GM21723 (cell line): ENCODE data around the gene GNPTAB.
"Not testable (repeated sequence)": the region's sequence is repeated elsewhere in the genome, so short reads cannot be mapped to it uniquely, and the experiment has no call there.

Experiments used
- ATAC-seq: cut with Tn5 transposase; IDR thresholded peaks from one replicate; pipeline ENCODE4 v1.9.1; 2021; ENCODE audit warnings: mild to moderate bottlenecking, moderate library complexity; ENCODE audit not compliant: unreplicated experiment

Gene GNPTAB

GRCh38 chr12:101830367-101831325 is at the start of gene GNPTAB:
Gene GNPTAB (minus strand): TSS chr12:101830959. CDS start chr12:101830675, 284 bp downstream.
- peak; percentile 95 for ATAC-seq

GRCh38 chr12:101878243-101878821 is 47.6 kb upstream of the GNPTAB start:
- ATAC-seq: no peak

GRCh38 chr12:101877806-101878242 is 47.1 kb upstream of the GNPTAB start:
- peak; percentile 29 for ATAC-seq

GRCh38 chr12:101876861-101877805 is 46.4 kb upstream of the GNPTAB start, which contains the start of gene DRAM1:
Gene DRAM1 (plus strand): TSS chr12:101877580. CDS start chr12:101877790, 210 bp downstream.
- ATAC-seq: peak; percentile 90

- no peak for ATAC-seq
Measured at GRCh38 chr12:101876322-101876860, 45.6 kb upstream of the GNPTAB start.

GRCh38 chr12:101875162-101875561 is 44.4 kb upstream of the GNPTAB start:
- no peak for ATAC-seq

GRCh38 chr12:101870925-101871324 is 40.2 kb upstream of the GNPTAB start:
- ATAC-seq: no peak

GRCh38 chr12:101867619-101868018 is 36.9 kb upstream of the GNPTAB start:
- ATAC-seq: not testable (repeated sequence)

GRCh38 chr12:101866615-101867373 is 36.0 kb upstream of the GNPTAB start:
- ATAC-seq: no peak

GRCh38 chr12:101863981-101864380 is 33.2 kb upstream of the GNPTAB start:
- ATAC-seq: no peak

GRCh38 chr12:101862245-101862644 is 31.5 kb upstream of the GNPTAB start:
- no peak for ATAC-seq

- not testable (repeated sequence) for ATAC-seq
Measured at GRCh38 chr12:101861688-101862087, 30.9 kb upstream of the GNPTAB start.

- ATAC-seq: peak; percentile 60
Measured at GRCh38 chr12:101859664-101860607, 29.2 kb upstream of the GNPTAB start.

GRCh38 chr12:101858361-101858760 is 27.6 kb upstream of the GNPTAB start:
- no peak for ATAC-seq

GRCh38 chr12:101857043-101857558 is 26.3 kb upstream of the GNPTAB start:
- peak; percentile 38 for ATAC-seq

- ATAC-seq: not testable (repeated sequence)
Measured at GRCh38 chr12:101856614-101857013, 25.9 kb upstream of the GNPTAB start.

- ATAC-seq: no peak
Measured at GRCh38 chr12:101855976-101856375, 25.2 kb upstream of the GNPTAB start.

- no peak for ATAC-seq
Measured at GRCh38 chr12:101855364-101855884, 24.7 kb upstream of the GNPTAB start.
